SK-N-SH (cell line): ENCODE measurements around the gene FGGY. TPM values are rescaled to one million over a fixed set of nuclear protein-coding genes. Genes with fewer than 3 reads are reported as not detected.

Source experiments
- CTCF ChIA-PET: fragments of 300-600, 350-600 bp; formaldehyde crosslinking; extraction: SDS; loops from one replicate; lab custom pipeline; 2021; lab: Yijun Ruan, JAX
- POLR2A ChIA-PET: fragments of 350-600 bp; sonication (Branson Sonifier 250); formaldehyde crosslinking; extraction: SDS; loops from one replicate; lab custom pipeline; 2020; ENCODE audit warnings: antibody characterized with exemption, inconsistent platforms; lab: Yijun Ruan, JAX
- DNase-seq: peaks from one replicate; pipeline ENCODE4 v3.0.0; 2012
- H2AFZ ChIP-seq: fragments of 200-600 bp; sonication (generic); 2 replicates; pipeline ENCODE4 v1.8.1; 2016; ENCODE audit warnings: antibody characterized with exemption, mild to moderate bottlenecking, low read depth
- H3F3A ChIP-seq: fragments of 200-600 bp; sonication (generic); replicated peaks from 2 replicates; pipeline ENCODE3; 2016; ENCODE audit warnings: antibody characterized with exemption, mild to moderate bottlenecking; ENCODE audit not compliant: insufficient read depth
- H3K27ac ChIP-seq, 2 experiments: fragments of 200-500 bp in 1 of 2; fragments of 200-600 bp in 1 of 2; sonication (Bioruptor generic) in 1 of 2; sonication (generic), shearing (Covaris generic) in 1 of 2; 2 replicates each; pipeline versions ENCODE4 v1.5.1 to v1.6.1; 2014 to 2016; ENCODE audit warnings: low read depth in 2 of 2, inconsistent platforms in 1 of 2, low read length in 1 of 2, mild to moderate bottlenecking in 1 of 2, mixed read lengths in 1 of 2
- H3K27me3 ChIP-seq: fragments of 200-600 bp; sonication (generic), shearing (Covaris generic); 2 replicates; pipeline ENCODE4 v1.6.1; 2016; ENCODE audit warnings: mixed run types; ENCODE audit not compliant: insufficient read depth
- H3K36me3 ChIP-seq, 2 experiments: fragments of 200-500 bp in 1 of 2; fragments of 200-600 bp in 1 of 2; sonication (Bioruptor generic) in 1 of 2; sonication (generic) in 1 of 2; replicated peaks in 1 of 2; 2 replicates each; pipeline versions ENCODE3 to v1.5.1; 2014 to 2016; ENCODE audit warnings: low read length in 1 of 2, mild to moderate bottlenecking in 1 of 2; ENCODE audit not compliant: insufficient read depth in 2 of 2, control insufficient read depth in 1 of 2
- H3K4me1 ChIP-seq, 2 experiments: fragments of 200-500 bp in 1 of 2; fragments of 200-600 bp in 1 of 2; sonication (Bioruptor generic) in 1 of 2; sonication (generic), shearing (Covaris generic) in 1 of 2; 2 replicates each; pipeline versions ENCODE4 v1.5.1 to v1.6.1; 2014 to 2016; ENCODE audit warnings: low read depth in 1 of 2, low read length in 1 of 2, mixed run types in 1 of 2; ENCODE audit not compliant: insufficient read depth in 2 of 2, control insufficient read depth in 1 of 2
- H3K4me2 ChIP-seq: fragments of 200-600 bp; sonication (generic), shearing (Covaris generic); 2 replicates; pipeline ENCODE4 v1.6.1; 2017; ENCODE audit warnings: mixed run types
- H3K4me3 ChIP-seq, 2 experiments: fragments of 200-500 bp in 1 of 2; fragments of 200-600 bp in 1 of 2; sonication (Bioruptor generic) in 1 of 2; sonication (generic), shearing (Covaris generic) in 1 of 2; 2 replicates each; pipeline versions ENCODE4 v1.5.1 to v1.8.1; 2014 to 2016; ENCODE audit warnings: low read depth in 2 of 2, inconsistent platforms in 1 of 2, low read length in 1 of 2, mild to moderate bottlenecking in 1 of 2, mixed read lengths in 1 of 2, moderate library complexity in 1 of 2
- H3K79me2 ChIP-seq: fragments of 200-600 bp; sonication (generic); 2 replicates; pipeline ENCODE4 v1.8.1; 2017; ENCODE audit warnings: mild to moderate bottlenecking; ENCODE audit not compliant: insufficient read depth
- H3K9ac ChIP-seq: fragments of 200-600 bp; sonication (generic); 2 replicates; pipeline ENCODE4 v1.6.1; 2017; ENCODE audit warnings: mixed run types
- H3K9me2 ChIP-seq: fragments of 200-600 bp; sonication (generic); 2 replicates; pipeline ENCODE4 v1.6.1; 2017; ENCODE audit warnings: mixed run types
- H3K9me3 ChIP-seq: fragments of 200-600 bp; sonication (generic); 2 replicates; pipeline ENCODE4 v1.6.1; 2017; ENCODE audit warnings: mixed run types, mild to moderate bottlenecking, moderate library complexity
- H4K20me1 ChIP-seq: fragments of 200-600 bp; sonication (generic); 2 replicates; pipeline ENCODE4 v1.6.1; 2017; ENCODE audit warnings: mild to moderate bottlenecking, mixed run types; ENCODE audit not compliant: insufficient read depth
- CTCF ChIP-seq: fragments of 200-600 bp; sonication (generic); IDR thresholded peaks from 2 replicates; pipeline ENCODE4 v1.6.1; 2017; ENCODE audit warnings: antibody characterized with exemption, mild to moderate bottlenecking, moderate library complexity
- EZH2phosphoT487 ChIP-seq: fragments of 200-600 bp; sonication (generic); IDR thresholded peaks from 2 replicates; pipeline ENCODE4 v1.6.1; 2017; ENCODE audit warnings: low read depth, mixed run types, mild to moderate bottlenecking, antibody characterized with exemption, moderate library complexity, borderline replicate concordance
- FOSL2 ChIP-seq: IDR thresholded peaks from 2 replicates; pipeline ENCODE4 v1.4.0; 2012; ENCODE audit warnings: low read depth, mild to moderate bottlenecking, moderate library complexity, borderline replicate concordance
- FOXJ3 ChIP-seq: sonication (generic); formaldehyde crosslinking; IDR thresholded peaks from 2 replicates; pipeline ENCODE4 v1.5.1; 2020; ENCODE audit warnings: mild to moderate bottlenecking, missing genetic modification reagents
- GABPA ChIP-seq: IDR thresholded peaks from 2 replicates; pipeline ENCODE4 v1.4.0; 2012; ENCODE audit warnings: low read depth, mild to moderate bottlenecking
- GATA2 ChIP-seq: sonication (generic); formaldehyde crosslinking; IDR thresholded peaks from 2 replicates; pipeline ENCODE4 v1.5.0; 2020; ENCODE audit warnings: mild to moderate bottlenecking, missing genetic modification reagents
- IRF3 ChIP-seq: fragments of 150-350 bp; IDR thresholded peaks from 2 replicates; pipeline ENCODE4 v1.6.1; 2016; ENCODE audit warnings: mild to moderate bottlenecking, low read depth, low read length
- MAX ChIP-seq: IDR thresholded peaks from 2 replicates; pipeline ENCODE4 v1.4.0; 2012; ENCODE audit warnings: low read depth
- MEF2A ChIP-seq: IDR thresholded peaks from 2 replicates; pipeline ENCODE4 v1.4.0; 2012; ENCODE audit warnings: low read depth, borderline replicate concordance
- MXI1 ChIP-seq: IDR thresholded peaks from 2 replicates; pipeline ENCODE4 v1.6.1; 2012; ENCODE audit warnings: mild to moderate bottlenecking, low read depth, low read length, improper control_type of control experiment
- NFIC ChIP-seq: IDR thresholded peaks from 2 replicates; pipeline ENCODE4 v1.4.0; 2012; ENCODE audit warnings: borderline replicate concordance
- RAD21 ChIP-seq: IDR thresholded peaks from 2 replicates; pipeline ENCODE4 v1.6.1; 2012; ENCODE audit warnings: mild to moderate bottlenecking, low read length
- RCOR1 ChIP-seq: fragments of 150-350 bp; IDR thresholded peaks from 2 replicates; pipeline ENCODE4 v1.6.1; 2017; ENCODE audit warnings: antibody characterized with exemption, low read length
- RFX5 ChIP-seq: IDR thresholded peaks from 2 replicates; pipeline ENCODE4 v1.6.1; 2012; ENCODE audit warnings: mild to moderate bottlenecking, improper control_type of control experiment, low read length
- SIN3A ChIP-seq: IDR thresholded peaks from 2 replicates; pipeline ENCODE4 v1.6.1; 2012; ENCODE audit warnings: low read depth, mild to moderate bottlenecking, low read length, moderate library complexity, borderline replicate concordance
- TEAD4 ChIP-seq: IDR thresholded peaks from 2 replicates; pipeline ENCODE4 v1.4.0; 2012; ENCODE audit warnings: mild to moderate bottlenecking, borderline replicate concordance; ENCODE audit not compliant: insufficient read depth
- WGBS: methylation state at CpG from one replicate; pipeline ENCODE4 v1.1.6; 2017; ENCODE audit warnings: low lambda C conversion rate; 5-methylcytosine and 5-hydroxymethylcytosine counted together
- polyA plus RNA-seq, 3 experiments: library from polyadenylated mRNA; depleted of rRNA; stranded (reverse); fragments of >200 nt; gene quantifications; 2 replicates each; pipeline ENCODE4 v1.2.3, GENCODE V29; 2012

Gene FGGY
- polyA plus RNA-seq, 1 of the 3 experiments (the other 2 are of a cell fraction): 10.3 TPM

- no peaks in the 10 kb centered on the region for H3K27me3 ChIP-seq
- H3K4me3 ChIP-seq: no peak overlapping the region
- H3K4me2 ChIP-seq: no peak overlapping the region
- H4K20me1 ChIP-seq: no peaks in the 10 kb centered on the region
- H3K79me2 ChIP-seq: no peaks in the 10 kb centered on the region
- H3K9me2 ChIP-seq: no peaks in the 10 kb centered on the region
- TF ChIP-seq GABPA: no peak
- no peak for TF ChIP-seq TEAD4
- TF ChIP-seq NFIC: no peak
- no peak for TF ChIP-seq EZH2phosphoT487
- TF ChIP-seq RAD21: no peak
- no peak for TF ChIP-seq RFX5
- no peak for TF ChIP-seq MEF2A
- TF ChIP-seq FOXJ3 (CRISPR knock-in tag): no peak
- no peak for TF ChIP-seq MXI1
- no peak for TF ChIP-seq SIN3A
- TF ChIP-seq RCOR1: no peak
- TF ChIP-seq IRF3: no peak
- TF ChIP-seq FOSL2: no peak
- no peak for TF ChIP-seq MAX
- TF ChIP-seq CTCF: no peak
- no peak for TF ChIP-seq GATA2 (CRISPR knock-in tag)
- H3F3A ChIP-seq: no peaks in the 10 kb centered on the region
- no peaks in the 10 kb centered on the region for H3K36me3 ChIP-seq
- H3K4me1 ChIP-seq: no peaks in the 10 kb centered on the region
- H3K27ac ChIP-seq: no peak overlapping the region
- H2AFZ ChIP-seq: no peak overlapping the region
- no peak overlapping the region for H3K9ac ChIP-seq
- CTCF ChIA-PET: no interaction called here
- H3K9me3 ChIP-seq: no peaks in the 10 kb centered on the region
- POLR2A ChIA-PET: no interaction called here
- DNase-seq: no peak
- 92% methylated on average over 5 of the region's 5 CpGs for WGBS
Measured at GRCh38 chr1:59565611-59566410, 268.9 kb downstream of the FGGY start.
